ENCODE data around the gene DUSP22.
A peak's percentile ranks its signal among the peaks of the same experiment; 100 is the strongest.

The DUSP22 gene

DNA sequence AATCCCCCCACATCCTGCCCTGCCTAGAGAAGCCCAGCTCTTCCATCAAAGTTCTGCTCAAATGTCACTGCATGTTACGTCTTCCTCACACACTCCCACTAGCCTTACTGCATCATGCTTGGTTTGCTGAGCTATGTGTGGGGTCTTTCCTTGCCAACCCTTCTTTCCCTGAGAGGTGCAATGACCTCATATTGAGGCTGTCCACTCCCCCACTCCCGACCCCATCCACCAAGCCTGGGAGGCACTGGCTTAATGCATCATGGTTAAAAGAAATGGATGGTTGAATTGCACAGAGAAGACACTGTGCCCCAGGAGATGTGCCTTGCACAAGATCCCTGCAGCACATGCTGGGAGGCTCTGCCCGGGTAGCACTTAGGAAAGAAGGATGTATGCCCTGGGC is 91.6 kb downstream of the DUSP22 start:
- Histone ChIP-seq H3K4me3 (ENCODE audit: low read depth in 1 of 5, low read length in 5 of 5) (no peak overlapping the region), H3K4me1 (ENCODE audit: control insufficient read depth in 5 of 5, insufficient read depth in 5 of 5, low read length in 5 of 5) (peaks cover 0 to 21% (median 17%) of the 10 kb centered on the region in 5 donors), H3K36me3 (ENCODE audit: control insufficient read depth in 5 of 5, insufficient read depth in 5 of 5, low read length in 5 of 5) (no peaks in the 10 kb centered on the region), H3K27me3 (ENCODE audit: control insufficient read depth in 5 of 5, insufficient read depth in 4 of 5, low read length in 5 of 5) (peaks cover 4 to 24% (median 14%) of the 10 kb centered on the region in 5 donors), H3K9ac (ENCODE audit: low read length in 5 of 5) (no peak overlapping the region), H3K27ac (ENCODE audit: low read depth, low read length) (no peak overlapping the region), H3K9me3 (ENCODE audit: control insufficient read depth in 5 of 5, low read length in 5 of 5) (no peaks in the 10 kb centered on the region)

DNA sequence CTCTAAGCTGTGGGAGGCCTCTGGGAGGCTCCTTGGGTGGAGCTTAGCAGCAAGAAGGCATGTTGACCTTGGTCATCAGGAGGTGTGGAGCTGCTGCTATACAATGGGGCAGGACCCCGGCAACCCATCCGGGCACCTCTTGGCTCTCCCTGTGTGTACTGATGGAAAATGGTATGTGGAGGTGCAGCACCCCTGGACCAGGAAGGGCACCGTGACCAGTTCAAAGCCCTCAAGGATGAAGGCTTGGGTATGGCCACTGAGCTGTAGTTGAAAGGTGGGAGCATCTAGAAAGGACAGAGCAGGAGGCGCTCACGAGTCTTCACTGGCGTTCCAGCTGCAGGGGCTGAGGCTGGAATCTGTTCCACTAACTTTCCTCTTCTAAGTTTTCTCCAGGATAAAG is 92.6 kb downstream of the DUSP22 start:
- peaks cover 0 to 21% (median 17%) of the 10 kb centered on the region in 5 donors for H3K4me1 ChIP-seq (ENCODE audit: control insufficient read depth in 5 of 5, insufficient read depth in 5 of 5, low read length in 5 of 5)
- H3K27me3 ChIP-seq (ENCODE audit: control insufficient read depth in 5 of 5, insufficient read depth in 4 of 5, low read length in 5 of 5), result peaks cover 4 to 23% (median 11%) of the 10 kb centered on the region in 5 donors
- H3K27ac ChIP-seq (ENCODE audit: low read depth, low read length), result no peak overlapping the region
- H3K9ac ChIP-seq (ENCODE audit: low read length in 5 of 5), result no peak overlapping the region
- H3K4me3 ChIP-seq (ENCODE audit: low read depth in 1 of 5, low read length in 5 of 5), result no peak overlapping the region
- no peaks in the 10 kb centered on the region for H3K36me3 ChIP-seq (ENCODE audit: control insufficient read depth in 5 of 5, insufficient read depth in 5 of 5, low read length in 5 of 5)
- no peaks in the 10 kb centered on the region for H3K9me3 ChIP-seq (ENCODE audit: control insufficient read depth in 5 of 5, low read length in 5 of 5)

DNA sequence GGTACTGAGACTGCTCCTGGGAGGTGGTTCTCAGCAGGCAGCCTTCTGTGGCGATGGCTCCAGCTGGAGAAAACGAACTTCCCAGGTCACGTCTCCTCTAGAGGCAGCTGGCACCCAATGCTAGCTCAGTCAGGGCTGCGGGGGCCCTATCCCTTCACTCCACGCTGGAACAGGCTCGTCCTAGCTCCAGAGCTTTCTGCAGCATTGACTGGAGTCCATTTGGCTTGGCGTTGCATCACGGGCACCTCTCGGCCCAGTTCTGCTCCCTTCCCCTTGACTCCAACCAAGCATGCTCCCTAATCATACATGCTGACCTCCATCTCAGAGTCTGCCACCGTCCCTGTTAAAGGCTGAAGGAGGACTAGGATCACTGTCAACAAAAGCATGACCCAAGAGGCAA is 93.3 kb downstream of the DUSP22 start:
- no peak overlapping the region for H3K4me3 ChIP-seq (ENCODE audit: low read depth in 1 of 5, low read length in 5 of 5)
- no peak overlapping the region for H3K27ac ChIP-seq (ENCODE audit: low read depth, low read length)
- peaks cover 0 to 28% (median 8%) of the 10 kb centered on the region in 5 donors for H3K27me3 ChIP-seq (ENCODE audit: control insufficient read depth in 5 of 5, insufficient read depth in 4 of 5, low read length in 5 of 5)

DNA sequence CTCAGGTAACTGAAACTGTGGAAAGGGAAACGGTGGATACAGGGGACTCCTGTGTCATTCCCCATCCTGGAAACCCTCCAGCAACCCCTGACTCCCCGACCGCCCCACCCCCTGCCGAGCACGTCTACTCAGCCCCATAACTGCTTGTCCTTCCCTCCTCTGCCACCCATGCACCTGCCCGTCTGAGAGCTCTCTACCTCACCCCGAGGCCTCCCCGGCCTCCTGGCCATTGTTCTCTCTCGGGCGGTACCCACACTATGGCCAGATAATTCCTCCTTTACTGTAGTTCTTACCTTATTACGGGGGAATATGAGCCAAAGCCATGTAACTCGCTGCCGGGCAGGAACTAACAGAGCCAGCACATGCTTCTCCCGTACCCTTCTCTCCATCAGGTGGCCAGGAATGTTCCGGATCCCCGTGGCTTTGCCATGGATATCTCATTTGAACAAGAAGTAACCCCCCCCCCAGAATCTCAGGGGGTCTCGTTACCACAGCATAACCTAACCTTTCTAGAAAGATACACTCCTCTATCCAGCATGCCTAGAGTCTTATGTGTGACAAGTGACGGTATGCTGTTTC is 94.5 kb downstream of the DUSP22 start:
- H3K4me1 ChIP-seq (ENCODE audit: control insufficient read depth in 5 of 5, insufficient read depth in 5 of 5, low read length in 5 of 5), result peaks cover 2 to 27% (median 26%) of the 10 kb centered on the region in 5 donors
- H3K9me3 ChIP-seq (ENCODE audit: control insufficient read depth in 5 of 5, low read length in 5 of 5), result no peaks in the 10 kb centered on the region
- peaks cover 0 to 36% (median 9%) of the 10 kb centered on the region in 5 donors for H3K27me3 ChIP-seq (ENCODE audit: control insufficient read depth in 5 of 5, insufficient read depth in 4 of 5, low read length in 5 of 5)
- H3K36me3 ChIP-seq (ENCODE audit: control insufficient read depth in 5 of 5, insufficient read depth in 5 of 5, low read length in 5 of 5), result no peaks in the 10 kb centered on the region
- H3K27ac ChIP-seq (ENCODE audit: low read depth, low read length), result no peak overlapping the region
- H3K9ac ChIP-seq (ENCODE audit: low read length in 5 of 5), result no peak overlapping the region
- no peak overlapping the region for H3K4me3 ChIP-seq (ENCODE audit: low read depth in 1 of 5, low read length in 5 of 5)

More for the DNA sequence above, 93.3 kb downstream of the DUSP22 start:
- H3K9me3 ChIP-seq (ENCODE audit: control insufficient read depth in 5 of 5, low read length in 5 of 5), result no peaks in the 10 kb centered on the region
- no peaks in the 10 kb centered on the region for H3K36me3 ChIP-seq (ENCODE audit: control insufficient read depth in 5 of 5, insufficient read depth in 5 of 5, low read length in 5 of 5)
- H3K4me1 ChIP-seq (ENCODE audit: control insufficient read depth in 5 of 5, insufficient read depth in 5 of 5, low read length in 5 of 5), result peaks cover 0 to 21% (median 17%) of the 10 kb centered on the region in 5 donors
- no peak overlapping the region for H3K9ac ChIP-seq (ENCODE audit: low read length in 5 of 5)

DNA sequence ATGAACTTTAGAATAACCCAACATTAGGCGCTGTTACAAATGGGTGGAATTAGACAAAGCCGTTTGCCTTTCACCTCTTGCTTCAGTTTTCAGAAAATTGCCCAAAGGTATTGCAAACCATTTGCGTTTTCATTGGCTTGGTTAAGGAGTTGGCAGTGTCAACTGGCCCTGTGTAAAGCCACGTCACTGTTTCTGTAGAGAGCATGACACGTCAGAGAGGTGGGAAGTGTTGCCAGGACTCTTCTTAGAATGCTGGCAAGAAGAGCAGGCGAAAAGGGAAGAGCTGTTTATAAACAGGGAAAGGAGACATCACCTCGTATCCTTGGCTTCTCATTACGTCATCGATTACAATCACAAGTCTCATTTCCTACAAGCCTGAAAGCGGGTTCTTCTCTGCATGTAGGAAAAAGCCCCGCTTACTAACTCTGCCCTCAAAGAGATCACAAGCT is 95.0 kb downstream of the DUSP22 start:
- Histone ChIP-seq H3K4me1 (ENCODE audit: control insufficient read depth in 5 of 5, insufficient read depth in 5 of 5, low read length in 5 of 5) (peaks cover 2 to 33% (median 31%) of the 10 kb centered on the region in 5 donors), H3K9me3 (ENCODE audit: control insufficient read depth in 5 of 5, low read length in 5 of 5) (no peaks in the 10 kb centered on the region), H3K27ac (ENCODE audit: low read depth, low read length) (no peak overlapping the region), H3K27me3 (ENCODE audit: control insufficient read depth in 5 of 5, insufficient read depth in 4 of 5, low read length in 5 of 5) (peaks cover 4 to 42% (median 14%) of the 10 kb centered on the region in 5 donors), H3K9ac (ENCODE audit: low read length in 5 of 5) (no peak overlapping the region), H3K36me3 (ENCODE audit: control insufficient read depth in 5 of 5, insufficient read depth in 5 of 5, low read length in 5 of 5) (no peaks in the 10 kb centered on the region), H3K4me3 (ENCODE audit: low read depth in 1 of 5, low read length in 5 of 5) (no peak overlapping the region)

DNA sequence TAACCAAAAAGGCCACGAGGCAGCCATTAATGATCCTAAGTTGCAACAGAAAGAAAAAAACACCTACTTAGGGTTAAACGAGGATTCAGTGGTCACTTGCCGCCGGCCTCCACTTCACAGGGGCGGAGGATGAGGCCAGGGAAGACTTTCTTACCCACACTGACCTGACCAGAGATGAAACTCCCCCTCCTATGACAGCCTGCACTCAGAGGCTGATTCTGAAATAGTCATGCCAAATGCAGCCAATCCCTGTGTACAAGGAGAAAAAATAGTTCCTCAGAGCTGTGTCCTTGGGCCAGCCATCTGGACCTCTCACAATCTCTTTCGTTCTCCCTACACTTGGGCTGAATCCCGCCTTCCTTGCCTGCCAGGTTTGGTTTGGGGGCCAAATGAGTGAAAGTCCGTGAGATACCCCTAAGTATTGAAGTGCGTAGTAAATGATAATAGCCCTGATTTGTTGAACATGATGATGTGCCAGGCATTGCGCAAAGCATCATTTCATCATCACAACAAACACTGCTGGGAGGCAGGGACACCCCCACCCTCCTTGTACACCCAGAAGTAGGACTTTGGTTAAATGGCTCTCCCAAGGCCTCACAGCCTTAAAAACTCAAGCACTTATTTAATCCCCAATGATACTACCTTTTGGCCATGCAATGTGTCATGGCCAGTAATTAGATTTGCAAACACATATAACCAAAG is 96.1 kb downstream of the DUSP22 start:
- no peaks in the 10 kb centered on the region for H3K9me3 ChIP-seq (ENCODE audit: control insufficient read depth in 5 of 5, low read length in 5 of 5)
- no peak overlapping the region for H3K9ac ChIP-seq (ENCODE audit: low read length in 5 of 5)
- peaks cover 4 to 46% (median 18%) of the 10 kb centered on the region in 5 donors for H3K27me3 ChIP-seq (ENCODE audit: control insufficient read depth in 5 of 5, insufficient read depth in 4 of 5, low read length in 5 of 5)
- H3K4me3 ChIP-seq (ENCODE audit: low read depth in 1 of 5, low read length in 5 of 5), result peak overlapping the region in 2 of 5 donors; percentile 13 to 32
- peaks cover 2 to 42% (median 42%) of the 10 kb centered on the region in 5 donors for H3K4me1 ChIP-seq (ENCODE audit: control insufficient read depth in 5 of 5, insufficient read depth in 5 of 5, low read length in 5 of 5)
- no peak overlapping the region for H3K27ac ChIP-seq (ENCODE audit: low read depth, low read length)
- H3K36me3 ChIP-seq (ENCODE audit: control insufficient read depth in 5 of 5, insufficient read depth in 5 of 5, low read length in 5 of 5), result no peaks in the 10 kb centered on the region

DNA sequence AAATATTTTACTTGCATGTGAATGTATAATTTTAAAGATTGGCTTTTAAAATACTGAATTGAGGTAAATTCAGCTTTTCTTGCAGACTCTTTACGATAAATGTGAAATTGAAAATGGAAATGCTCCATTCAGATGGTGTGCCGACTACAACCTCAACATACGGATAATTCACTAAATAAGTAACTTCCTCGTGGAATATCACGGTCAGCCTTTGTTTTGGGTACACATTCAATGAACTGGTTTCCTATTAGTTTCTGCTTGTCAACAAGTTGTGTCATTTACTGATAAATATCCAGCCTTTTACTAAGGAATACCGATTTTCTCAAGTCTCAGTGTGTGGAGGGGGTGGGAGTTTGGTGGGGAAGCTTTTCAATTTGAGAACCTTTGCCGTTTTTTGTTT is 96.9 kb downstream of the DUSP22 start:
- no peaks in the 10 kb centered on the region for H3K9me3 ChIP-seq (ENCODE audit: control insufficient read depth in 5 of 5, low read length in 5 of 5)
- no peak overlapping the region for H3K9ac ChIP-seq (ENCODE audit: low read length in 5 of 5)
- peaks cover 2 to 50% (median 50%) of the 10 kb centered on the region in 5 donors for H3K4me1 ChIP-seq (ENCODE audit: control insufficient read depth in 5 of 5, insufficient read depth in 5 of 5, low read length in 5 of 5)
- no peak overlapping the region for H3K4me3 ChIP-seq (ENCODE audit: low read depth in 1 of 5, low read length in 5 of 5)
- H3K27ac ChIP-seq (ENCODE audit: low read depth, low read length), result no peak overlapping the region
- peaks cover 10 to 48% (median 25%) of the 10 kb centered on the region in 5 donors for H3K27me3 ChIP-seq (ENCODE audit: control insufficient read depth in 5 of 5, insufficient read depth in 4 of 5, low read length in 5 of 5)
- no peaks in the 10 kb centered on the region for H3K36me3 ChIP-seq (ENCODE audit: control insufficient read depth in 5 of 5, insufficient read depth in 5 of 5, low read length in 5 of 5)

DNA sequence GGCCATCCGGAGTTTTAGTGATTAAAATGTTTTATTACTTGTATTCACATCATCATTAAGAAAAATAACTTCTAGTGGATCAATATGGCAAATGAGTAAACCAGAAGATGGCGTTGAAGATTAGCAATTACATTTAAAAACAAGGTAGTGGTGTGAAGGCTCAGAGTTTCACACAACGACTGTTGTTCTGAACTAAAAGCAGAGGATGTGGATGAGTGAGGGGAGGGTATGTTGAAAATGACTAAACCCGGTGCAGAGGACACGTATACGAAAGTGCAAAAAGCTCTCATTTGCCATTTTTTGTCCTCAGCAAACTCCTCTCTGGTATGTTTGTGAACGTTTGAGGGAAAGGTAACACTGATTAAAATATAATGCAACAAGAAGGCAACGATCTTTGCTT is 97.3 kb downstream of the DUSP22 start:
- Histone ChIP-seq H3K27me3 (ENCODE audit: control insufficient read depth in 5 of 5, insufficient read depth in 4 of 5, low read length in 5 of 5) (peaks cover 11 to 45% (median 26%) of the 10 kb centered on the region in 5 donors), H3K4me1 (ENCODE audit: control insufficient read depth in 5 of 5, insufficient read depth in 5 of 5, low read length in 5 of 5) (peaks cover 2 to 51% (median 50%) of the 10 kb centered on the region in 5 donors), H3K9me3 (ENCODE audit: control insufficient read depth in 5 of 5, low read length in 5 of 5) (no peaks in the 10 kb centered on the region), H3K4me3 (ENCODE audit: low read depth in 1 of 5, low read length in 5 of 5) (no peak overlapping the region), H3K36me3 (ENCODE audit: control insufficient read depth in 5 of 5, insufficient read depth in 5 of 5, low read length in 5 of 5) (no peaks in the 10 kb centered on the region), H3K9ac (ENCODE audit: low read length in 5 of 5) (no peak overlapping the region), H3K27ac (ENCODE audit: low read depth, low read length) (no peak overlapping the region)

DNA sequence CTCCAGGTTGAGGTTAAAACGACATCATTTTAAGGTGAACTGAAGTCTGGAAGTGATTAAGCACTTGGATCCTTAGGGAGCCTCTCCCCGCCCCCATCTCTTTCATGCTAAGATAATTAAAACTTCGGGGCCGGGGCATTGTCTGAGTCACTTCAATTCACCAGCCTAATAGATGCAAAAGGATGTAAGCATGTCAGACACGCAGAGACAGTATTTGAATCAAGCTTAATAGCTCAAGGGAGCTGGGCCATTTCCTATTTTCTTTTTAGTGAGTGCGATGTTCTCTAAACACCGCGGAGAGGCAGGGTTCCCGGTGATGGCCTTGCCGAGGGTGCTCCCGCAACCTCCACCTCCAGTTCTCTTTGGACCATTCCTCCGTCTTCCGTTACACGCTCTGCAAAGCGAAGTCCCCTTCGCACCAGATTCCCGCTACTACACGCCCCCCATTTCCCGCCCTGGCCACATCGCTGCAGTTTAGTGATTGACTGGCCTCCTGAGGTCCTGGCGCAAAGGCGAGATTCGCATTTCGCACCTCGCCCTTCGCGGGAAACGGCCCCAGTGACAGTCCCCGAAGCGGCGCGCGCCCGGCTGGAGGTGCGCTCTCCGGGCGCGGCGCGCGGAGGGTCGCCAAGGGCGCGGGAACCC is 98.7 kb downstream of the DUSP22 start:
- Histone ChIP-seq H3K9ac (ENCODE audit: low read length in 5 of 5) (peak overlapping the region in 1 of 5 donors; percentile 14), H3K27ac (ENCODE audit: low read depth, low read length) (no peak overlapping the region), H3K9me3 (ENCODE audit: control insufficient read depth in 5 of 5, low read length in 5 of 5) (no peaks in the 10 kb centered on the region), H3K27me3 (ENCODE audit: control insufficient read depth in 5 of 5, insufficient read depth in 4 of 5, low read length in 5 of 5) (peaks cover 11 to 51% (median 26%) of the 10 kb centered on the region in 5 donors), H3K4me1 (ENCODE audit: control insufficient read depth in 5 of 5, insufficient read depth in 5 of 5, low read length in 5 of 5) (peaks cover 2 to 51% (median 50%) of the 10 kb centered on the region in 5 donors), H3K36me3 (ENCODE audit: control insufficient read depth in 5 of 5, insufficient read depth in 5 of 5, low read length in 5 of 5) (peaks cover 0 to 3% (median 0%) of the 10 kb centered on the region in 5 donors), H3K4me3 (ENCODE audit: low read depth in 1 of 5, low read length in 5 of 5) (peak overlapping the region; percentile 45 to 76 (median 63))

Data from subcutaneous abdominal adipose tissue (tissue), 5 donors.